Measurements from ENCODE around the gene PRKN.

DNA sequence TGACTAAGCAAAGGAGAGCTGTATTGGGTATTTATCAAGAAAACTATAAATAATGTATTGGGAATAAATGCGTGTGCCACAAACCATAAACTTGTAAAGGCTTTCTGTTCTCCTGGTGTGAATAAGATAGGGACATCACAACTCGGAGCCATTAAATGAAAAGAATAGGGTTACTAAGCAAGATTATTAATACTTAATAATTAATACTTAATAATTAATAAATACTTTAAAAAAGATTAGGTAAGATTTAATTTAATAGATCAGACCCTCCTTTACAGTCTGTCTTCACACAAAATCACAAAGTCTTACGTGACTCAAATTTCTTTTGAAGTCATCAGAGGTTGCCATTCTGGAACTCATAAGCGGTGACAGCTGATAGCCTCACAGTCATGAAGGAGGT, 648.9 kb downstream of the PRKN start:
- no peak for TF ChIP-seq POLR2A (IDR thresholded peaks at IDR 0.05)
- TF ChIP-seq, protein P1, sequence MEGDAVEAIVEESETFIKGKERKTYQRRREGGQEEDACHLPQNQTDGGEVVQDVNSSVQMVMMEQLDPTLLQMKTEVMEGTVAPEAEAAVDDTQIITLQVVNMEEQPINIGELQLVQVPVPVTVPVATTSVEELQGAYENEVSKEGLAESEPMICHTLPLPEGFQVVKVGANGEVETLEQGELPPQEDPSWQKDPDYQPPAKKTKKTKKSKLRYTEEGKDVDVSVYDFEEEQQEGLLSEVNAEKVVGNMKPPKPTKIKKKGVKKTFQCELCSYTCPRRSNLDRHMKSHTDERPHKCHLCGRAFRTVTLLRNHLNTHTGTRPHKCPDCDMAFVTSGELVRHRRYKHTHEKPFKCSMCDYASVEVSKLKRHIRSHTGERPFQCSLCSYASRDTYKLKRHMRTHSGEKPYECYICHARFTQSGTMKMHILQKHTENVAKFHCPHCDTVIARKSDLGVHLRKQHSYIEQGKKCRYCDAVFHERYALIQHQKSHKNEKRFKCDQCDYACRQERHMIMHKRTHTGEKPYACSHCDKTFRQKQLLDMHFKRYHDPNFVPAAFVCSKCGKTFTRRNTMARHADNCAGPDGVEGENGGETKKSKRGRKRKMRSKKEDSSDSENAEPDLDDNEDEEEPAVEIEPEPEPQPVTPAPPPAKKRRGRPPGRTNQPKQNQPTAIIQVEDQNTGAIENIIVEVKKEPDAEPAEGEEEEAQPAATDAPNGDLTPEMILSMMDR (IDR thresholded peaks at IDR 0.05), result no peak
- TF ChIP-seq EP300 (IDR thresholded peaks at IDR 0.05), result no peak
